SJCRH30 (cell line): ENCODE results near the gene CCDC120. TPM values are rescaled to one million over a fixed set of nuclear protein-coding genes. Genes with fewer than 3 reads are reported as not detected.

Experiments
- DNase-seq, 2 experiments: peaks; one replicate each; pipeline ENCODE4 v3.0.0-alpha.2; 2015 to 2020
- H3K27ac ChIP-seq: fragments of 250-450 bp; sonication (Bioruptor Pico); 2 replicates; pipeline ENCODE4 v1.5.1; 2020; ENCODE audit warnings: mild to moderate bottlenecking, moderate library complexity
- H3K27me3 ChIP-seq: fragments of 250-450 bp; sonication (Bioruptor Pico); 2 replicates; pipeline ENCODE4 v1.5.1; 2020; ENCODE audit warnings: mild to moderate bottlenecking, moderate library complexity
- H3K36me3 ChIP-seq: fragments of 250-450 bp; sonication (Bioruptor Pico); 2 replicates; pipeline ENCODE4 v1.5.1; 2020; ENCODE audit warnings: mild to moderate bottlenecking, moderate library complexity
- H3K4me1 ChIP-seq: fragments of 250-450 bp; sonication (Bioruptor Pico); 2 replicates; pipeline ENCODE4 v1.5.1; 2020; ENCODE audit warnings: mild to moderate bottlenecking, moderate library complexity
- H3K4me3 ChIP-seq: fragments of 250-450 bp; sonication (Bioruptor Pico); 2 replicates; pipeline ENCODE4 v1.5.1; 2020; ENCODE audit warnings: mild to moderate bottlenecking, moderate library complexity
- H3K9me3 ChIP-seq: fragments of 250-450 bp; sonication (Bioruptor Pico); replicated peaks from 2 replicates; pipeline ENCODE4 v1.5.1; 2020; ENCODE audit warnings: mild to moderate bottlenecking, moderate library complexity
- total RNA-seq: library from RNA; depleted of rRNA; stranded (reverse); fragments of >200 nt; shearing (Covaris generic); gene quantifications from 2 replicates; pipeline ENCODE4 v1.2.3, GENCODE V29; 2014; rRNA removed

The CCDC120 gene, protein sequence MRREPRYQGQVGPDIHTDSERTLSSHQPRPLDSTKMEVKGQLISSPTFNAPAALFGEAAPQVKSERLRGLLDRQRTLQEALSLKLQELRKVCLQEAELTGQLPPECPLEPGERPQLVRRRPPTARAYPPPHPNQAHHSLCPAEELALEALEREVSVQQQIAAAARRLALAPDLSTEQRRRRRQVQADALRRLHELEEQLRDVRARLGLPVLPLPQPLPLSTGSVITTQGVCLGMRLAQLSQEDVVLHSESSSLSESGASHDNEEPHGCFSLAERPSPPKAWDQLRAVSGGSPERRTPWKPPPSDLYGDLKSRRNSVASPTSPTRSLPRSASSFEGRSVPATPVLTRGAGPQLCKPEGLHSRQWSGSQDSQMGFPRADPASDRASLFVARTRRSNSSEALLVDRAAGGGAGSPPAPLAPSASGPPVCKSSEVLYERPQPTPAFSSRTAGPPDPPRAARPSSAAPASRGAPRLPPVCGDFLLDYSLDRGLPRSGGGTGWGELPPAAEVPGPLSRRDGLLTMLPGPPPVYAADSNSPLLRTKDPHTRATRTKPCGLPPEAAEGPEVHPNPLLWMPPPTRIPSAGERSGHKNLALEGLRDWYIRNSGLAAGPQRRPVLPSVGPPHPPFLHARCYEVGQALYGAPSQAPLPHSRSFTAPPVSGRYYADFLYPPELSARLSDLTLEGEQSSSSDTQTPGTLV
- total RNA-seq: 2.0 and 2.5 TPM in 2 replicates

DNA sequence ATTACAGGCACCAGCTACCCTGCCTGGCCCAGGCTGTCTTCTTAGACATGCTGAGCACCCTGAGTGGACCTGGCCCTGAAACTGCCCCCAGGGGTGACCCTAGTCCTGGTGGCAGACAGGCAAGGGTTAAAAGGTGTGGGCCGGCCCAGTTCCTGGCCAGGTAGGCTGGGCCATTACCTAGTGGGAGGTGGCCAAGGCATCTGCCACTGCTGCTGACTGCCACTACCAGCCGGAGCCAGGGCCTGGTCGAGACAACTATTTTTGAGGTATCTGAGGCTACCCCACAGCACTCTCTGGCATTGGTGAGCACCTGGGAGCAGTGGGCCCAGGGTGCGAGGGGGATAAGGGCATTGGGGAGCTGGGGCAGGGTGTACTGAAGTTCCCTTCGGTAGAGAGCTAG, at the start of gene CCDC120:
CCDC120 (plus strand) TSS at position 206 of the 400 bp plus-strand sequence. CDS start 3,043 bp downstream, outside the sequence.
- H3K36me3 ChIP-seq: no peaks in the 10 kb centered on the region
- no peaks in the 10 kb centered on the region for H3K9me3 ChIP-seq
- no peak for DNase-seq
- no peak within 1 kb of the TSS for H3K27ac ChIP-seq
- H3K4me3 ChIP-seq: no peak within 1 kb of the TSS
- no peaks in the 10 kb centered on the region for H3K4me1 ChIP-seq
- H3K27me3 ChIP-seq: no peaks in the 10 kb centered on the region

DNA sequence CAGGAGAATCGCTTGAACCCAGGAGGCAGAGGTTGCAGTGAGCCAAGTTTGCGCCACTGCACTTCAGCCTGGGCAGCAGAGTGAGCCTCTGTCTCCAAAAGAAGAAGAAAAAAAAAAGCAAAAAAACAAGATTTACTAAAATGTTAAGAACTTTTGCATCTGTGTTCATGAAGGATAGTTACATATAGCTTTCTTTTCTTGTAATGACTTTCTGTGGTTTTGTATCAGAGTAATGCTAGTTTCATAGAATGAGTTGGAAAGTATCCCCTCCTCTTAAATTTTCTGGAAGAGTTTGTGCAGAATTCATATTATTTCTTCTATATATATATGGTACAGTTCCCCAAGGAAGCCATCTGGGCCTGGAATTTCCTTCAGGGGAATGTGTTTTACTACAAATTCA, 39.7 kb upstream of the CCDC120 start:
- Histone ChIP-seq H3K36me3 (no peaks in the 10 kb centered on the region), H3K27ac (no peak overlapping the region), H3K4me1 (no peaks in the 10 kb centered on the region), H3K9me3 (no peaks in the 10 kb centered on the region), H3K4me3 (no peak overlapping the region), H3K27me3 (no peaks in the 10 kb centered on the region)
- DNase-seq: no peak

DNA sequence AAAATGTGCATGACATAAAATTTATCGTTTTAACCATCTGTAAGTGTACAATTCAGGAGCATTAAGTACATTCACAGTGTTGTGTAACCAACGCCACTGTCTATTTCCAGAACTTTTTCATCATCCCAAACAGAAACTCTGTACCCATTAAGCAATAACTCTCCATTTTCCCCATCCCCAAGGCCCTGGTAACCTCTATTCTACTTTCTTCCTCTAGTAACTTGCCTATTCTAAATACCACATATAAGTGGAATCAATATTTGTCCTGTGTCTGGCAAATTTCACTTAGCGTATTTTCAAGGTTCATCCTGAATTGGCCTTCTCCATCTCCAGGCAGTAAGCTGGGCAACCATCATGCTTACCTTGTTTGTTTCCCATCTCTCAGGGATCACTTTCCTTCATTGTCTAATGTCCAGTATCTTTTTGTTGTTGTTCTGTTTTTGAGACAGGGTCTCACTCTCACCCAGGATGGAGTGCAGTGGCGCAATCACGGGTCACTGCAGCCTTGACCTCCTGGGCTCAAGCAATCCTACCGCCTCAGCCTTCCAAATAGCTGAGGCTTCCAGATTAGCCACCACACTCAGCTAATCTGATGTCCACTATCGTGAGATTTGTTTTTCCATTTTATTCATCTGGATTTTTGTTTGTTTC, 39.1 kb upstream of the CCDC120 start:
- Histone ChIP-seq H3K27me3 (no peaks in the 10 kb centered on the region), H3K36me3 (no peaks in the 10 kb centered on the region), H3K9me3 (no peaks in the 10 kb centered on the region), H3K4me1 (no peaks in the 10 kb centered on the region), H3K27ac (no peak overlapping the region), H3K4me3 (no peak overlapping the region)
- no peak for DNase-seq

DNA sequence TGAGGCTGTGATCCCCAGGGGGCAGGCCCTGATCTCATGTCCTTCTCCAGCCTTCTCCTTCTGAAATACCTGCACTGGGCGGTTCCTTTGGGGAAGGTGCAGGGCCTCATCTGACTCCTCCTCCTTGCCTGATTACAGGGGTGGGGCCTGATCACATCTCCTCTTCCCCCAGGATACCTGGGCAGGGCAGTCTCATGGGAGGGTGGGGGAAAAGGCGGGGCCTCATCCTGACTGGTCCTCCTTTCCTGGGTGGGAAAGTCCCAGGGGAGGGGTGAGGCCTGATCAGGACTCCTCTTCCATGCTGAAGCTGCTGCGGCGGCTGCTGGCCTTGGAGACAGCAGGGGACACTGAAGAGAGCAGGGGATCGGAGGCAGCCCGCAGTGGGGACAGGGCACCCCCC, 28.9 kb upstream of the CCDC120 start:
- Histone ChIP-seq H3K27me3 (no peaks in the 10 kb centered on the region), H3K27ac (no peak overlapping the region), H3K4me1 (no peaks in the 10 kb centered on the region), H3K36me3 (no peaks in the 10 kb centered on the region), H3K9me3 (no peaks in the 10 kb centered on the region), H3K4me3 (no peak overlapping the region)
- DNase-seq: no peak

DNA sequence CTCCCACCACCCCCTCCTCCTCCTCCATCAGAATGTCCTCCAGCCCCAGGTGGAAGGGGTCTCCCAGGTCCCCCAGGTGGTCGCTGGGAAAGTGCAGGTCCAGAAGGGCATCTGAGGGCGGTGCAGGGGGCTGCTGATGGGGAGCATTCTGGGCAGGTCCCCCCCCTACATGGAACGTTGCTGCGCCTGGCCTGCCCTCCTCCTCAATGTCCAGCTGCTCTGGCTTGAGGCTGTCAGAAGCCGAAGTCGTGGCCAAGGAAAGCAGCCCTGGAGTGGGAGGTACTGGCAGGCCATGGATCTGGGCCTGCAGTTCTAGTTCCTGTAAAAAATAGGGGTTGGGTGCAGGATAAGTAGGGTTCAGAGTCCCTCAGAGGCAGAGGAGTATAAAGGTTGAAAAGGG, 28.5 kb upstream of the CCDC120 start:
- no peaks in the 10 kb centered on the region for H3K4me1 ChIP-seq
- H3K9me3 ChIP-seq: no peaks in the 10 kb centered on the region
- H3K27ac ChIP-seq: no peak overlapping the region
- no peaks in the 10 kb centered on the region for H3K27me3 ChIP-seq
- no peaks in the 10 kb centered on the region for H3K36me3 ChIP-seq
- no peak overlapping the region for H3K4me3 ChIP-seq
- DNase-seq: no peak

DNA sequence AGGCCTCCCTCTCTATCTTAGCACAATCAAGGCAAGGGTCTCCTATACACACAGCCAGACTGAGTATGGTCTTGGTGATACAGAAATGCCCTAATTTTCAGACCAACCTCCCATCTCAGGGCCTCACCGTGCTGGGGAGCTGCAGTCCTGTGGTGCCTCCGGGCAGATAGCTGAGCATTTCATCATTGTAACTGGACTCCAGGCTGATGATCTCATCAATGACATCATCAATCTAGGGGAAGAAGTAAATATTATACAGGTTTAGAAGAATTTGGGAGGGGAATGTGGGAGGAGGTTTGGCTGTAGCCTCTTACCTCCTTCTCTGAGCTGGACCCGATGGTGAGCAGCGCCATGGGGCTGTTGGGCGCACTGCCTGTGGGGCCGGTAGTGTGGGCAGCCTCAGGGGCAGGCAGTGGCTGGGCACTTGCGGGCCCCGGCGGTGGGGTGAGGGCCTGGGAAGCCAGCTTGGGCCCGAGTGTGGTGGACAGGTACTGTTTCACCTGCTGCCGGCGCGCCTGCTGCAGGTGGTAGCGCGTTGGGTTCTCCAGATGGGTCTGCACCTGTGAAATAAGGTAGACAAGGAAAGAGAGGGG, 20.8 kb upstream of the CCDC120 start:
- DNase-seq: no peak
- Histone ChIP-seq H3K4me3 (no peak overlapping the region), H3K9me3 (no peaks in the 10 kb centered on the region), H3K4me1 (no peaks in the 10 kb centered on the region), H3K36me3 (no peaks in the 10 kb centered on the region), H3K27ac (no peak overlapping the region), H3K27me3 (no peaks in the 10 kb centered on the region)

DNA sequence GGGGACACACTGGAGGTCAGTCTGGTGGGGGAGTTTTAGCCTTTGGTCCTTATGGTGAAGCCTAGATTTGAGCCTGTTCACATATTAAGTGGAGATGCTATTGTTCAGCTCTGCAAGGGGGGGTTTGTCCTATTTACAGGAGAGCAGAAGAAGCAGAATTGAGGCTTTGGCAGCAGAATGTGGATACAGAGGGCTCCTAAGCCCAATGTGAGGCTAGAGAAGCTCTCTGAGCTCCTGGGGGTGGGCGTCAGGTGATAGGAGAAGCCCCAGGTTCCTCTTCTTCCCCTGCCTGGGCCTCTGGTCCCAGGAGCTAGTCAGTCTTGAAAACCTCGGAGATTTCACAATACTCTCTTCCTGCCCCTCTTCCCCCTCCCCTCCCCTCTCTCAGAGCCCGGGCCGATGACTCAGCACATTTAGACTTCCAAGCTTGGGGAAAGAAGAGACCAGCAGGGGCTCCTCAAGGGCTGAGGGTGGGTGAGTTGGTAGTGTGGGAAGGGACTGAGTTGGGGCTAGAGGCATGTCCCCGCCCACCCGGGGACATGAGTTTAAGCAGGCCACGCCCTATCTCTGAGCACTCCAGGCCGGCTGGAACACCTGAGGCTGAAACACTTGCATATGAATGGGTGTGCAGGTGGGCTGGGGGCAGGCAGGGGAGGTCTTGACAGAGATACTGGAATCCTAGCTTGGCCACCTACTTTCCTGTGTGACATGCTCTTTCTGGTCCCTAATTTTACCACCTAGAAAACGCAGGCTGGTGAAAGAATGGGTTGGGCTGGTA, 19.0 kb upstream of the CCDC120 start:
- peak; percentile 53 to 57 for DNase-seq
- Histone ChIP-seq H3K36me3 (no peaks in the 10 kb centered on the region), H3K4me3 (no peak overlapping the region), H3K9me3 (no peaks in the 10 kb centered on the region), H3K4me1 (no peaks in the 10 kb centered on the region), H3K27me3 (no peaks in the 10 kb centered on the region), H3K27ac (no peak overlapping the region)

DNA sequence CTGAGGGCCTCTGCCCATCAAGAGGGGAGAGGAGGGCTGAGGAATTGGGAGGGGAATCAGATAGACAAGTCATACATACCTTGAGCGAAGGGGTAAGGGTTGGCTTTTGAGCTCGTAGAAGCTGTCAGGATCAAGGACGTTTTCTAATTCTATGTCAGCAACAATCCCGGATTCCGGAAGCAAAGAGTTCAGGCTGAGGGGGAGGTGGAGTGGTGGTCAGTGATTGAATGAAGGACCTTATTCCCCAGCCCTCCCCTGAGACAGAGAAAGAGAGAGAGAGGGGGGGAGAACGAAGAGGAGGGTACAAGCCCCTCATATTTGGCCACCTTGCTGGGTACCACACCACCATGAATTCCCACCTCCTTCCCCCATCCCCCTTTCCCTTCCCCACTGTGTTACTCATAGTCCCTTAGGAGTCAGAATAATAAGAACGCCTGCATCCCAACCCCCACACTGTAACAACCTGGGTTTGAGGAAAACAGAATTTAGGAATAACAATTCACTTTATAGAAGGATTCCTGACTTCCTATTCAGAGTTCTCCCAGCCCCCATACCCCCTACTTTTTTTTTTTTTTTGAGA, 18.3 kb upstream of the CCDC120 start:
- no peak overlapping the region for H3K27ac ChIP-seq
- no peaks in the 10 kb centered on the region for H3K4me1 ChIP-seq
- H3K36me3 ChIP-seq: no peaks in the 10 kb centered on the region
- H3K9me3 ChIP-seq: no peaks in the 10 kb centered on the region
- H3K4me3 ChIP-seq: no peak overlapping the region
- DNase-seq: no peak
- H3K27me3 ChIP-seq: no peaks in the 10 kb centered on the region

DNA sequence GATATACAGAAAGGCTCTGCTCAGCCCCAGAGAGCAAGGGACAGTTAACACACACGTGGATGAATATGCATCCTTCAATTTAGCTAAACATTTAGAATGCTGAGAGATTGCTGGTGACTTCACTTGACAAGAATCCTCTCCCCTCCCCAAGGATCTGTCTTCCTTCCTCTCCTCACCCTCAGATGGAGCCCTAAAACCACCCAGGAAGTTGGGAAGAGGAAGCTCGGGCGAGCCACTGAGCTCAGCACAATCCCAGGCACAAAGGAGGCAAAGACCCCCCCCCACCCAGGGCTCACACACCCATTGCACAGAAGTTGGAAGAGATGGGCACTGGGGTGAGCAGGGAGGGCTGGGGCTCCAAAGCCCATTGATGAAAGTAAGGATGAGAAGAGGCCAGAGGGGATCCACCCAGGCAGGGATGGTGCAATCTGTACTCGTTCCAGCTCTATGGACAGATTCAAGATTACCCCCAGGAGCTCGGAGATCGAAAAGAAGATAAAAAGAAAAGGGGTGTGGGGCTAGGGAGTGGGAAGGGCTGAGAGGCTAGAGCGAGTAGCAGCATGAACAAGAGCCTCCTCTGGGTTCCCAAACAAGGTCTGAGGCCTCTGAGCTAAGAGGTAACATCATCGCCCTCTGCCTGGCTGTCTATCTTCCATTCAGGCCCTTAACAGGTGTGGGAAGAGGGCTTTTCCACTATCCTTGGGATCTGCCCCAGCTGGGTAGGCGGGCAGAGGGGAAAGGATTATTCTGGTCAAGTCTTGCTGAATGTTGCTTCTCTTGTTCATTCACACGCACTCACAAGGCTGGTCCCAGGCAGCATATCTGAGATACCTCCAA, 16.8 kb upstream of the CCDC120 start:
- peak in 1 of 2 experiments; percentile 24 for DNase-seq
- Histone ChIP-seq H3K27me3 (no peaks in the 10 kb centered on the region), H3K27ac (no peak overlapping the region), H3K4me1 (no peaks in the 10 kb centered on the region), H3K9me3 (no peaks in the 10 kb centered on the region), H3K4me3 (peak overlapping the region; percentile 75), H3K36me3 (no peaks in the 10 kb centered on the region)

DNA sequence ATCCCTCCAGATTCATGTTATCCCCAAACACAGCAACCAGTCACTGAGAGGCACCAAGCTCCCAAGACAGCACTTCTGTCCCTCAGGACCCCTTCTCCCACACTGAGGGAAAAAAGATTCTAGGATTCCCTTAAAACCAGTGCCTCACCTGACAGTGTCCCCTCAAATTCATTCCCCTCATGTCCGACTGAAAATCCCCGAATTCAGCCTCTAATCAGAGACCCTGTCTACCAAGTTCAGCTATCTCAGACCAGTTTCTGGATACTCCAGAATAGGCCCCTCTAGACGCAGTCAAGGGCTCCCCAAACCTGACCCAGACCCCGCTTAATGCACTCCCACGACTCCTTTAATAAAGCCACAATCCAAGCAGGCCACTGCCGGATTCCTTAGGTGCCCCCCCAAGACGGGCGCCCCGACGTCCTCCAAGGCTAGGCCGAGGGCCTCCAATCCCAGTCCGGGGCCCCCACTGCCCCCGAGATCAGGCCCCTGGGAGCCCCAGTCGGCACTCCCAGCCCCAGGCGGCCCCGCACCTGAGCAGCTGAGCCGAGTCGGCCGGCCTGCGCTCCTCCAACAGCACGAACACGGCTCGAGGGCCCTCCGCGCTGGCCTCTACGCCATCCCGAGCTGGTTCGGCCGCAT, 16.1 kb upstream of the CCDC120 start:
- Histone ChIP-seq H3K4me3 (peak overlapping the region; percentile 75), H3K36me3 (no peaks in the 10 kb centered on the region), H3K4me1 (no peaks in the 10 kb centered on the region), H3K27ac (peak overlapping the region; percentile 63), H3K27me3 (no peaks in the 10 kb centered on the region), H3K9me3 (no peaks in the 10 kb centered on the region)
- no peak for DNase-seq

DNA sequence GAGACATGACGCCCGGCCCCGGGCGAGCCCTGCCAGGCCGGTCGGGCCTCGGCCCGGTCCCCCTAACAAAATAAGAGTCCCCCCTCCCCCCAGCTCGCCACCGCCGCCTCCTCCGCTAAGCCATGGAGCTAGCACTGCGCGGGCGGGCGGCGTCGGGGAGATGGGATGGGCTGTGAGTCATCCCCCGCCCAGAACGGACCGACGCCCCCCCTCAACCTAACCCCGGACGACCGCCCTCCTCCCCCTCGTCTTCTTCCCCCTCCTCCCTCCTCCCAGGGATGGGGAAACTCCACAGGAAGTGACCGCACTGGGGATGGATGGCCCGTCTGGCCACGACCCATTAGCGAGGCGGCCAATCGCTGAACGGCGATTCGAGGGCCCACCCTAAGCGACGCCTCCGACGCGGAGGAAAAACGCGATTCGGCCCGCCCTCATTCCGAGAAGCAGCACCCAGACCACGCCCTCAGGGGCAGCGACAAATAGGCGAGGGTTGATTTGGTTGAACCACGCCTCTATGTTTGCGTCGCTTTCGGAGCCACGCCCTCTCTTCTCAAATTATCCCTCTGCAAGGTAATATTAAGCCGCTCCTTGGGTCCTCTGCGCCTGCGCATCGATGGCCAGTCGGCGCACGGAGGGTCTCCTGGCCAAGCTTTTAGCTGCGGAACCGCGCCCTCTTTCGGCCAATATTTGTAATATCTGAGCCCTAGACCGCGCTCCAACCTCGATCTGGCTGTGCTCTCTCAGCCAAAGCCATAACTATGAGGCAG, 15.4 kb upstream of the CCDC120 start, which contains the start of gene TFE3:
TFE3 (minus strand) TSS at position 138 of the 767 bp plus-strand sequence; CDS start at position 7, 131 bp downstream.
- no peaks in the 10 kb centered on the region for H3K27me3 ChIP-seq
- peak within 1 kb of the TSS; percentile 63 for H3K27ac ChIP-seq
- H3K4me3 ChIP-seq: peak within 1 kb of the TSS; percentile 75
- no peaks in the 10 kb centered on the region for H3K9me3 ChIP-seq
- no peaks in the 10 kb centered on the region for H3K36me3 ChIP-seq
- DNase-seq: peak; percentile 96 to 97
- H3K4me1 ChIP-seq: no peaks in the 10 kb centered on the region

DNA sequence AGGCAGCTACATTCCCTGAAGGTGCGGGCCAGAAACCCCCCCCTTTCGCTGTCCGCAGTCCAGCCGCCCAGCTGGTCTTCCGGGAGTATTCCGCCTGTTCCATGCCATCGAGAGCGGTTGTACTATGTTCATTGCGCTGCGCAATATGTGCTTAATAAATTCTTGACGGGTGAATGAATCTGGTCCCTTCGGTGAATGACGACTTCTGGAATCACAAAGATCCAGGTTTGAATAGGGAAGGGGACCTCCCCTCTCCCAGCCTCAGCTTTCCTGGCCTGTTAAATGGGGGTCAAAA, 14.9 kb upstream of the CCDC120 start:
- no peaks in the 10 kb centered on the region for H3K27me3 ChIP-seq
- no peaks in the 10 kb centered on the region for H3K36me3 ChIP-seq
- H3K27ac ChIP-seq: no peak overlapping the region
- DNase-seq: no peak
- no peaks in the 10 kb centered on the region for H3K4me1 ChIP-seq
- no peaks in the 10 kb centered on the region for H3K9me3 ChIP-seq
- H3K4me3 ChIP-seq: peak overlapping the region; percentile 28; the same call in 1 of the 2 replicates
